ENCODE results near the gene DMRT1. TPM values are rescaled to one million over a fixed set of nuclear protein-coding genes. Genes with fewer than 3 reads are reported as not detected.

The DMRT1 gene
- total RNA-seq, 6 experiments from 2014 or later, result not detected

DNA sequence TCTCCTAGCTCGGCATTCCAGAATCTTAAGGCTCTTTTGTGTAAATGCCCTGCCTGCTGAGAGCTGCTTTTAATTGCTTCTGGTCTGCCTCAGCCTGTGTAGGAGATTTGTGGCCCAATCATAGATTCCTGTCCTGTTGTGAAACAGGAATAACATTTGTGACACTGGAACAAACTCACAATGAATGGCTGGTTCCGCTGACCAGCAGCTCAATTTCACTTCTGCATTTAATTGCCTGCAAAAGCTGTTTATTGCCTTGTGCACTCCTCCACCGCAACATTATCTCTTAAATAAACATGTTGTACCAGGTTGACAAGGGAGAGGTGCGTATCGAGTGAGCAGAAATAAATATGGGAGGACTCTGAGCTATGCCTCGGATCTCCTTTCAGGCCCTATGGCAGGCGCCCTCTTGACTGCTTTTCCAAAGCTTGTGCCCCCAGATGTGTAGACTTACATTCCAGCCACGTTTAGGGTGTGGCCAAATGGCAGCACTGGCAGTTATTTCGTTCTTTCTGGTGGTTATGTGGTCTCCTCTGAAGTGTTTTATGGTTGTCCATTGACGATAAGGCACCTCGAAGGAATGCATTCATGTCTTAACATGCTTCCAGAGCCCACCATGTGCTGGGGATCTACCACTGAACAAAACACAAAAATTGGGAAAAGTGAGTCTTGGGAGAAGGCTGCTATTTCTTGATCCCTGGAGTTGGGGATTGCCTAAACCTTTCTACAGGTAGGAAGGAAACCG lies 58.1 kb downstream of the DMRT1 start:
- Mint-ChIP-seq H3K4me3 (no peak overlapping the region), H3K36me3 (ENCODE audit: low read depth) (no peaks in the 10 kb centered on the region), H3K9me3 (no peaks in the 10 kb centered on the region), H3K27me3 (ENCODE audit: insufficient read depth) (peaks cover 9% of the 10 kb centered on the region), H3K27ac (no peak overlapping the region), H3K4me1 (ENCODE audit: low read depth) (no peaks in the 10 kb centered on the region)
- TF ChIP-seq, protein P1, sequence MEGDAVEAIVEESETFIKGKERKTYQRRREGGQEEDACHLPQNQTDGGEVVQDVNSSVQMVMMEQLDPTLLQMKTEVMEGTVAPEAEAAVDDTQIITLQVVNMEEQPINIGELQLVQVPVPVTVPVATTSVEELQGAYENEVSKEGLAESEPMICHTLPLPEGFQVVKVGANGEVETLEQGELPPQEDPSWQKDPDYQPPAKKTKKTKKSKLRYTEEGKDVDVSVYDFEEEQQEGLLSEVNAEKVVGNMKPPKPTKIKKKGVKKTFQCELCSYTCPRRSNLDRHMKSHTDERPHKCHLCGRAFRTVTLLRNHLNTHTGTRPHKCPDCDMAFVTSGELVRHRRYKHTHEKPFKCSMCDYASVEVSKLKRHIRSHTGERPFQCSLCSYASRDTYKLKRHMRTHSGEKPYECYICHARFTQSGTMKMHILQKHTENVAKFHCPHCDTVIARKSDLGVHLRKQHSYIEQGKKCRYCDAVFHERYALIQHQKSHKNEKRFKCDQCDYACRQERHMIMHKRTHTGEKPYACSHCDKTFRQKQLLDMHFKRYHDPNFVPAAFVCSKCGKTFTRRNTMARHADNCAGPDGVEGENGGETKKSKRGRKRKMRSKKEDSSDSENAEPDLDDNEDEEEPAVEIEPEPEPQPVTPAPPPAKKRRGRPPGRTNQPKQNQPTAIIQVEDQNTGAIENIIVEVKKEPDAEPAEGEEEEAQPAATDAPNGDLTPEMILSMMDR (IDR thresholded peaks at IDR 0.05), result no peak
- no peak for DNase-seq

DNA sequence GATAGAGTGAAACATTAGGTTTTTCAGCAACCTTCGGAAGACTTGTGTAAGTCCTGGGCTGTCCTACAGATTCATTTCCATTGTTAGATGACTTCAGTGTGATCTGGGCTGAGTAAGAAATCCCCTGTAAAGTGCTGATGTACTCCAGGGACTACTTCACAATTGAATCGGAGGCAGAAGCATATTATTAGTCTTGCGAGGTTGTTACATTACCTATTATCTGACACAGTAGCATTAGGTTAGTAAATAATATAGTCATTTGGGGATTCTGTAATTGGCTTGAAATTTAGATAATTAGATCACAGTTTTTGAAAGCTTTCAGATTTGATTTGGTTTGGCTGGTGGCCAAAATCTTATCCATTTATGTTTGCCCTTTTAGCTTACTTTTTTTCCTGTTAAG lies 62.4 kb downstream of the DMRT1 start:
- H3K27me3 Mint-ChIP-seq (ENCODE audit: insufficient read depth), result peaks cover 12% of the 10 kb centered on the region
- H3K27ac Mint-ChIP-seq, result no peak overlapping the region
- H3K36me3 Mint-ChIP-seq (ENCODE audit: low read depth), result no peaks in the 10 kb centered on the region
- no peaks in the 10 kb centered on the region for H3K9me3 Mint-ChIP-seq
- TF ChIP-seq, protein P1 (IDR thresholded peaks at IDR 0.05), result no peak
- DNase-seq, result no peak
- no peaks in the 10 kb centered on the region for H3K4me1 Mint-ChIP-seq (ENCODE audit: low read depth)
- H3K4me3 Mint-ChIP-seq, result no peak overlapping the region

DNA sequence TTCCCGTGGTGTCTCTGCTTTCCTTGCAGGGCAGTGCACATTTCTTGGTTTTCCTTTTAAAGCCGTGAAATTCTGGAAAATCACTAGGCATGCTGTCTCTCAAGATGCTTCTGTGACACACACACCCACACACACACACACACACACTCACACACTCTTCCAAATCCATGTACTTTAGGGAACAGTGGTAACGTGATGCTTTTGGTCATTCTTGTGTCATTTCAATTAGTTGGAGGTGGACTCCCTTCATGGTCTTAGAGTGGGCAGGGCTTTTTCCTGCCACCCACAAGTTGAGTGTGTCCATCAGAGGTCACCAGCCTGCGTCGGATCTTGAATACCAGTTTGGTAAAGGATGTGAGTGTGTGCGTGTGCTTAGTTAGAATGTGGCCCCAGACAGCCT lies 64.4 kb downstream of the DMRT1 start:
- Mint-ChIP-seq H3K27ac (no peak overlapping the region), H3K27me3 (ENCODE audit: insufficient read depth) (peaks cover 18% of the 10 kb centered on the region), H3K4me1 (ENCODE audit: low read depth) (no peaks in the 10 kb centered on the region), H3K36me3 (ENCODE audit: low read depth) (no peaks in the 10 kb centered on the region), H3K9me3 (no peaks in the 10 kb centered on the region), H3K4me3 (no peak overlapping the region)
- TF ChIP-seq, protein P1 (IDR thresholded peaks at IDR 0.05), result no peak
- no peak for DNase-seq

DNA sequence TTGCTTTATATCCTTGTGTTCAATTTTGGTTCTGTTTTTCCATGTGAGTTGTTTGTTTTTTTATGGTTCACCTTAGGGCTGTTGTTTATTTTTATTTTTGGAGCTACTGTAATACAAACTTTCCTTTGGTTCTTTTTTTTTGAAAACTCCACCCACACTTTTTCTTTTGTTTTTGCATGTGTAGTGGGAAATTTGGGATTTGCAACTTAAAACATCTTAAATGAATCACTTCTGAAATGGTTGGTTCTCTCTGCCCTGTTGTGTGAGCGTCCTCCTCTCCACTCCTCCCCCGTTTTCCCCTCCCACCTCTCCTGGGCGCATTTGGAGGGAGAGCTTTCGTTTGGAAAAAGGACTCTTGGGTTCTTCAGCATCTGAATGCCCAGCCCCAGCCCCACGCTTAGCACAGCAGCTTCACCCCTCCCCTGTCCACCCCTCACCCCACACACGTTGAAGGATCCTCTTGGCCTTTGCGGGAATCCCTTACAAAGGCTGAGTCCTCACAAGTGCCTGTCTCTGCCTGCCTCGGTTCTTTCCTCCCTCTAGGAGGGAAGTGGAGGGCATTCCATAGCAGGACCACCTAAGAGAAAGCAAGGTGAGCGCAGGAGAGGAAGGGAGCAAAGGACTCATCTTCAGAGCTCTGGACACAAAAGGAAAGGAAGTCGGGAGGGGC lies 67.2 kb downstream of the DMRT1 start:
- H3K4me1 Mint-ChIP-seq (ENCODE audit: low read depth), result no peaks in the 10 kb centered on the region
- H3K4me3 Mint-ChIP-seq, result no peak overlapping the region
- H3K9me3 Mint-ChIP-seq, result no peaks in the 10 kb centered on the region
- H3K27ac Mint-ChIP-seq, result no peak overlapping the region
- TF ChIP-seq, protein P1 (IDR thresholded peaks at IDR 0.05), result no peak
- DNase-seq, result no peak
- peaks cover 16% of the 10 kb centered on the region for H3K27me3 Mint-ChIP-seq (ENCODE audit: insufficient read depth)
- no peaks in the 10 kb centered on the region for H3K36me3 Mint-ChIP-seq (ENCODE audit: low read depth)

DNA sequence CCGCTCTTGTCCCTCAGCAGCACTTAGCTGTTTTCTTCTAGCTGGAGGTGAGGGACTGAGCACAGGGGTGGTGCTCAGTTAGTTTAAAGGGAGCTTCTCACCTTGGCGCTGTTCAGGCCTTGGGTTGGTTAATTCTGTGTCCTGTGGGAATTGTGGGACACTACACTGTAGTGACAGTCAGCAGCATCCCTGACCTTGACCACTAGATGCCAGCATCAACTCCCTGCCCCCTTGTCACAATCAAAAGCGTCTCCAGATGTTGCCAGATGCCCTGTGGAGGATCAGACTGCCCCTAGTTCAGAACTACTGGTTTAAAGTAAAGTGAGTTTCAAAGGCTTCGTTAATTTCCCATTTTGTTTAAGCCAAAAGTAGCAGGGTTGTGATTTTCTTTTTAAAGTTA lies 69.5 kb downstream of the DMRT1 start:
- H3K4me1 Mint-ChIP-seq (ENCODE audit: low read depth), result no peaks in the 10 kb centered on the region
- DNase-seq, result no peak
- H3K27ac Mint-ChIP-seq, result no peak overlapping the region
- H3K9me3 Mint-ChIP-seq, result no peaks in the 10 kb centered on the region
- TF ChIP-seq, protein P1 (IDR thresholded peaks at IDR 0.05), result 0 out of 2 replicates have a peak, but pooled peaks have one; percentile 11
- no peak overlapping the region for H3K4me3 Mint-ChIP-seq
- peaks cover 15% of the 10 kb centered on the region for H3K27me3 Mint-ChIP-seq (ENCODE audit: insufficient read depth)
- no peaks in the 10 kb centered on the region for H3K36me3 Mint-ChIP-seq (ENCODE audit: low read depth)
